Ovary (tissue), 10 donors: ENCODE data around the gene OR51Q1. TPM values are rescaled to one million over a fixed set of nuclear protein-coding genes. Genes with fewer than 3 reads are reported as not detected.
A peak's percentile ranks its signal among the peaks of the same experiment; 100 is the strongest.

Source experiments
- DNase-seq, 5 donors: peaks; one replicate each; pipeline ENCODE4 v3.0.0-alpha.2; 2019 to 2020
- H3K27ac ChIP-seq, 2 donors: fragments of 200-600 bp; one replicate each; pipeline versions ENCODE4 v1.5.1 to v1.8.0; 2019 to 2022
- H3K27me3 ChIP-seq: fragments of 200-600 bp; one replicate; pipeline ENCODE4 v1.8.0; 2022
- H3K36me3 ChIP-seq: fragments of 200-600 bp; sonication (generic); one replicate; pipeline ENCODE4 v1.5.1; 2019
- H3K4me1 ChIP-seq: one replicate; pipeline ENCODE4 v1.8.1; 2013; ENCODE audit warnings: mild to moderate bottlenecking, moderate library complexity; ENCODE audit not compliant: insufficient read depth
- H3K4me3 ChIP-seq: fragments of 200-600 bp; sonication (generic); one replicate; pipeline ENCODE4 v1.5.1; 2017
- H3K9me3 ChIP-seq, 2 donors: fragments of 200-600 bp in 1 of 2; sonication (generic) in 1 of 2; one replicate each; pipeline versions ENCODE4 v1.5.1 to v1.8.1; 2013 to 2019; ENCODE audit warnings: mild to moderate bottlenecking in 1 of 2, moderate library complexity in 1 of 2
- EP300 ChIP-seq: sonication (generic); formaldehyde crosslinking; IDR thresholded peaks from one replicate; pipeline ENCODE4 v1.6.1; 2017; ENCODE audit warnings: antibody characterized with exemption
- POLR2A ChIP-seq: fragments of 450-650 bp; IDR thresholded peaks from one replicate; pipeline ENCODE4 v1.6.1; 2017; ENCODE audit warnings: antibody characterized with exemption, mild to moderate bottlenecking, moderate library complexity
- WGBS, 3 donors: extraction: QIAGEN DNeasy Blood & Tissue Kit in 1 of 3; methylation state at CpG; one replicate each; pipeline versions ENCODE4 v1.1.5 to v1.1.7; 2013 to 2017; 5-methylcytosine and 5-hydroxymethylcytosine counted together
- intact Hi-C, 4 donors: fragments of 100-400 bp; cut with DNase I; formaldehyde crosslinking; loops; one replicate each; pipeline versions ENCODE4 v1.11.0 to v1.15.1; 2022 to 2023
- long read RNA-seq, 3 donors: library from polyadenylated mRNA in 2 of 3; unstranded in 2 of 3; transcript quantifications; one replicate each; pipeline ENCODE4 v2.0.0 and lab custom pipeline, GENCODE V29; 2021 to 2026
- polyA plus RNA-seq, 2 donors: library from polyadenylated mRNA; stranded (reverse); fragments of 200-250 nt in 1 of 2; fragments of 350-450 nt in 1 of 2; fragmentation: Illumina TruSeq in 1 of 2; extraction: RNeasy Lipid Tissue Mini Kit (QIAGEN cat#74804) in 1 of 2; gene quantifications; one replicate each; pipeline ENCODE4 v1.2.3, GENCODE V29; 2013 to 2014
- total RNA-seq, 7 donors: library from RNA; depleted of rRNA in 2 of 7; stranded (reverse); fragments of >200 nt in 2 of 7; fragmentation: NEBNext Ultra II Directional in 3 of 7; extraction: Animal tissue kit (Norgen Biotek cat#: 25700) in 3 of 7; gene quantifications; one replicate each; pipeline versions ENCODE4 v1.1.0 to v1.2.4, GENCODE V29; 2016 to 2023
- TF ChIP-seq, protein P1 (sequence below), 3 donors: fragments of 450-650 bp in 2 of 3; fragments of 200-600 bp in 1 of 3; IDR thresholded peaks; one replicate each; pipeline versions ENCODE4 v1.5.1 to v1.8.0; 2016 to 2022; ENCODE audit warnings: antibody characterized with exemption in 3 of 3, mild to moderate bottlenecking in 1 of 3
- donor health status: DM: no; HTN: no; CAD: no; lungs with moderate emphysema.
- donor health status: DM: no; HTN: no; CAD: no.
- donor health status: Bipolar disorder and iron deficiency.
- donor health status: DM: yes; HTN: yes; CAD: no.
- donor health status: DM: no; HTN: no; CAD: no.
- donor health status: DM: yes; HTN: yes; CAD: no.

The OR51Q1 gene, protein sequence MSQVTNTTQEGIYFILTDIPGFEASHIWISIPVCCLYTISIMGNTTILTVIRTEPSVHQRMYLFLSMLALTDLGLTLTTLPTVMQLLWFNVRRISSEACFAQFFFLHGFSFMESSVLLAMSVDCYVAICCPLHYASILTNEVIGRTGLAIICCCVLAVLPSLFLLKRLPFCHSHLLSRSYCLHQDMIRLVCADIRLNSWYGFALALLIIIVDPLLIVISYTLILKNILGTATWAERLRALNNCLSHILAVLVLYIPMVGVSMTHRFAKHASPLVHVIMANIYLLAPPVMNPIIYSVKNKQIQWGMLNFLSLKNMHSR
- total RNA-seq: not detected
- polyA plus RNA-seq: not detected
- long read RNA-seq, donor 1: 0 reads
- long read RNA-seq, donor 2: 0 reads
- long read RNA-seq, donor 3: 0 reads

DNA sequence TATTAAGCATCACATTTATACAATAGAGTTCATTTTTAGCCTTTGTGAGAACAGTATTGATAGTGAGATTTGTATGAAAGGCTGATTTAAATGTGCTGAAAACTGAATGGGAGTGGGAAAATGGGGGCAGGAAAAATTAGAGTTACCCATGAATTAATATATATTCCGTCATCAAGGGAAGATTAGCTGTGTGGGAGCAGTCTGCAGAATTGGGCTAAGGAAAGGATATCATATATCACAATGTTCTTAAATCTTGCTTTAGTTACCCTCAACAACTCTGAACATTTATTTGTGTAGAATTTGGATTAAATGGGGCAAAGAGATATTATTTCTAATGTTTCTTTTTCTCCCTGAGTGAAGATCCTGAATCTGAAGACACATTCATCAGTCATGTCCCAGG, at the start of gene OR51Q1:
TSS of gene OR51Q1 (plus strand) at position 301 of the 400 bp plus-strand sequence. CDS start at position 391, 90 bp downstream.
- 33 to 56% (median 50%) methylated on average over 1 of the region's 1 CpG for WGBS, 3 donors
- Histone ChIP-seq H3K27ac (no peak within 1 kb of the TSS), H3K27me3 (no peaks in the 10 kb centered on the region), H3K36me3 (no peaks in the 10 kb centered on the region), H3K9me3 (no peaks in the 10 kb centered on the region), H3K4me1 (no peaks in the 10 kb centered on the region), H3K4me3 (no peak within 1 kb of the TSS)
- DNase-seq: no peak
- intact Hi-C loops: no loop called here
- TF ChIP-seq, protein P1, sequence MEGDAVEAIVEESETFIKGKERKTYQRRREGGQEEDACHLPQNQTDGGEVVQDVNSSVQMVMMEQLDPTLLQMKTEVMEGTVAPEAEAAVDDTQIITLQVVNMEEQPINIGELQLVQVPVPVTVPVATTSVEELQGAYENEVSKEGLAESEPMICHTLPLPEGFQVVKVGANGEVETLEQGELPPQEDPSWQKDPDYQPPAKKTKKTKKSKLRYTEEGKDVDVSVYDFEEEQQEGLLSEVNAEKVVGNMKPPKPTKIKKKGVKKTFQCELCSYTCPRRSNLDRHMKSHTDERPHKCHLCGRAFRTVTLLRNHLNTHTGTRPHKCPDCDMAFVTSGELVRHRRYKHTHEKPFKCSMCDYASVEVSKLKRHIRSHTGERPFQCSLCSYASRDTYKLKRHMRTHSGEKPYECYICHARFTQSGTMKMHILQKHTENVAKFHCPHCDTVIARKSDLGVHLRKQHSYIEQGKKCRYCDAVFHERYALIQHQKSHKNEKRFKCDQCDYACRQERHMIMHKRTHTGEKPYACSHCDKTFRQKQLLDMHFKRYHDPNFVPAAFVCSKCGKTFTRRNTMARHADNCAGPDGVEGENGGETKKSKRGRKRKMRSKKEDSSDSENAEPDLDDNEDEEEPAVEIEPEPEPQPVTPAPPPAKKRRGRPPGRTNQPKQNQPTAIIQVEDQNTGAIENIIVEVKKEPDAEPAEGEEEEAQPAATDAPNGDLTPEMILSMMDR (IDR thresholded peaks at IDR 0.05): no peak
- no peak for TF ChIP-seq EP300

DNA sequence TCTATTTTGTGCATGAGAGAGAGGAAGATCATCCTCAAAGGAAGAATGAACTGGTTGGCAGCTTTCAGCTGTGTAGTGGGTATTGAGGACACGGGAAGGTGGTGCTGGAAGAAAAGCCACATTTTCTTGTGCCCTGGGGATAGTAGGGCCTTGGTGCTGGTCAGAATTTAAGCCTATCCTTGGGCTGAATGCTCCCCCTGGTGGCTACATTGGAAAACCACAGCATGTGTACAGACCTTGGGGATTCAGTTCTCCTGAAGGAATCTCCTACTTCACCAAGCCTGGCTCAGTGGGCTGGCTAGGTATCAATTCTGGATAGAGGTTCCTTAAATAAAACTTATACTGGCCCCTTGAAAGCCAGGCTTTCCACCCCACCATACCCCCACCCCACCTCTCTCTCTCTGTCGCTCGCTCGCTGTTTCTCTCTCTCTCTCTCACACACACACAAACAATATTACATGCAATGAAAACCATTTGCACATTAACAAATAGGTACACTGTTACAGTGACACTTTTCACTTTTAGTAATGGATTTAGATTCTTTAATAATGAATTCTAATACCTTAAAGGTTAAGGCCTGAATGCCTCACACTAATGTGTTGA, 41.1 kb upstream of the OR51Q1 start:
- Histone ChIP-seq H3K27me3 (no peaks in the 10 kb centered on the region), H3K4me3 (no peak overlapping the region), H3K36me3 (no peaks in the 10 kb centered on the region), H3K9me3 (no peaks in the 10 kb centered on the region), H3K4me1 (no peaks in the 10 kb centered on the region), H3K27ac (no peak overlapping the region)
- no peak for DNase-seq
- TF ChIP-seq EP300: no peak
- TF ChIP-seq, protein P1 (IDR thresholded peaks at IDR 0.05): peak in 1 of 3 donors; percentile 15
- TF ChIP-seq POLR2A: no peak
- 71 to 79% (median 77%) methylated on average over 4 of the region's 4 CpGs for WGBS, 3 donors
- intact Hi-C loops: no loop called here

DNA sequence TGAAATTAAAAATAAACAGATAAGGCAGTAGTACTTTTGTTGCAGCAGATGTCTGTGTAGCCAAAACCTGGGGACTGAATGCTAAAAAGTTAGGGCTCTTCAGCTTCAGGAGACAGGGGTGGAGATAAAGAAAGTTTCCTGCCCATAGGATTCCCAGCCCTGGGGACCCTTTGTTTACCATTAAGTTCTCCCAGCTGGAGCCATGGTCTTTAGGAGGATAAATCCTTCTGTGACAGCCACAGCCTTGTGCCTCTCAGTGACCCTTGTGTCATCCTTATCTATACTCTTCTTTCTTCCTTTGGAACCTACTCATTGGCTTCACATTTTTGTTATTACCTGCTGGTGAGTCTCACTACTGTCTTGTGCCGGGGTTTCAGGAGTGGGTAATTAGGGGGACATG, 38.3 kb upstream of the OR51Q1 start, which contains the start of gene OR51M1:
TSS of gene OR51M1 (plus strand) at position 237 of the 400 bp plus-strand sequence. CDS start 5,587 bp downstream, outside the sequence.
- no peak for DNase-seq
- TF ChIP-seq, protein P1 (IDR thresholded peaks at IDR 0.05): no peak
- TF ChIP-seq POLR2A: no peak
- no peak for TF ChIP-seq EP300
- no peak within 1 kb of the TSS for H3K4me3 ChIP-seq
- H3K36me3 ChIP-seq: no peaks in the 10 kb centered on the region
- no peaks in the 10 kb centered on the region for H3K27me3 ChIP-seq
- WGBS, 3 donors: 73 to 84% (median 77%) methylated on average over 1 of the region's 1 CpG
- H3K27ac ChIP-seq: no peak within 1 kb of the TSS
- no peaks in the 10 kb centered on the region for H3K4me1 ChIP-seq
- H3K9me3 ChIP-seq: no peaks in the 10 kb centered on the region
- intact Hi-C loops: no loop called here

DNA sequence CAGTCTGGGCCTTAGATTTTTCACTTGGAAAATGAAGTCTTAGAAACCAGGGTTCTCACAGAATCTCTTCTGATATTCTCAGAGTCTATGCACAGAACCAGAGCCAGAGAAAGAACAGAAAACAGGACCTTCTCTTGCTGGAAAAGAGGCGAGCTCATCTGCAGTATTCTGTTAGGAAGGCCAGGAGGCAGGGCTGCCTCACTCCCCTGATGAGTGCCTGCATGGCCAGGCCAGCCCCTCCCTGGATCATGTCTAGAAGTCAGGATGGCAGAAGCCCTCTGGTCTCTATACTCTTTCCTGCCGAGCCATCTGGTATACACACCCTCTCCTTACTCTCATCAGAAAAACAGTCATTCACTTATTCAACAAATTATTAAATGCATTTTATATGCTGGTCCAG, 37.6 kb upstream of the OR51Q1 start:
- TF ChIP-seq EP300 (no peak), POLR2A (no peak)
- TF ChIP-seq, protein P1 (IDR thresholded peaks at IDR 0.05): no peak
- H3K9me3 ChIP-seq: no peaks in the 10 kb centered on the region
- H3K4me3 ChIP-seq: no peak overlapping the region
- H3K4me1 ChIP-seq: no peaks in the 10 kb centered on the region
- no peak for DNase-seq
- WGBS, 3 donors: 71 to 87% (median 79%) methylated on average over 2 of the region's 2 CpGs
- H3K36me3 ChIP-seq: no peaks in the 10 kb centered on the region
- no peaks in the 10 kb centered on the region for H3K27me3 ChIP-seq
- intact Hi-C loops: no loop called here
- no peak overlapping the region for H3K27ac ChIP-seq
